Spleen (tissue), 11 donors: Measurements from ENCODE around the gene NFIB. TPM values are rescaled to one million over a fixed set of nuclear protein-coding genes. Genes with fewer than 3 reads are reported as not detected.

Experiments
- DNase-seq: peaks from one replicate; pipeline ENCODE4 v3.0.0-alpha.2; 2020
- H3K27ac ChIP-seq, 8 donors: fragments of 200-600 bp; sonication (generic) in 7 of 8; 1 replicate in 4 of 8; 2 replicates in 4 of 8; pipeline versions ENCODE4 v1.5.0 to v1.8.0; 2016 to 2021; ENCODE audit warnings: inconsistent platforms in 4 of 8, mild to moderate bottlenecking in 4 of 8, moderate library complexity in 1 of 8
- H3K27me3 ChIP-seq, 7 donors: fragments of 200-600 bp; sonication (generic) in 6 of 7; replicated peaks in 1 of 7; 1 replicate in 4 of 7; 2 replicates in 3 of 7; pipeline versions ENCODE4 v1.5.0 to v1.8.0; 2016 to 2021; ENCODE audit warnings: inconsistent platforms in 3 of 7, mild to moderate bottlenecking in 1 of 7
- H3K36me3 ChIP-seq, 6 donors: fragments of 200-600 bp; sonication (generic) in 5 of 6; 1 replicate in 4 of 6; 2 replicates in 2 of 6; pipeline versions ENCODE4 v1.5.0 to v1.8.0; 2016 to 2021; ENCODE audit warnings: inconsistent platforms in 2 of 6
- H3K4me1 ChIP-seq, 6 donors: fragments of 200-600 bp; sonication (generic) in 5 of 6; 1 replicate in 3 of 6; 2 replicates in 3 of 6; pipeline versions ENCODE4 v1.5.0 to v1.8.0; 2016 to 2021; ENCODE audit warnings: inconsistent platforms in 3 of 6
- H3K4me3 ChIP-seq, 8 donors: fragments of 200-600 bp; sonication (generic) in 7 of 8; 1 replicate in 4 of 8; 2 replicates in 4 of 8; pipeline versions ENCODE4 v1.5.0 to v1.8.0; 2016 to 2021; ENCODE audit warnings: inconsistent platforms in 4 of 8, mild to moderate bottlenecking in 4 of 8, moderate library complexity in 2 of 8
- H3K9me3 ChIP-seq, 8 donors: fragments of 200-600 bp; sonication (generic) in 7 of 8; 1 replicate in 4 of 8; 2 replicates in 4 of 8; pipeline versions ENCODE4 v1.5.0 to v1.8.0; 2016 to 2021; ENCODE audit warnings: inconsistent platforms in 4 of 8
- POLR2A ChIP-seq, 3 donors: fragments of 450-650 bp; IDR thresholded peaks; one replicate each; pipeline ENCODE4 v1.5.1; 2017; ENCODE audit warnings: antibody characterized with exemption in 3 of 3, mild to moderate bottlenecking in 1 of 3
- POLR2AphosphoS5 ChIP-seq, 3 donors: sonication (generic); formaldehyde crosslinking; IDR thresholded peaks; one replicate each; pipeline ENCODE4 v1.5.1; 2017; ENCODE audit warnings: antibody characterized with exemption in 3 of 3
- WGBS, 5 donors: extraction: QIAGEN DNeasy Blood & Tissue Kit in 3 of 5; methylation state at CpG; one replicate each; pipeline versions ENCODE4 v1.1.5 to v1.1.7; 2013 to 2018; 5-methylcytosine and 5-hydroxymethylcytosine counted together
- intact Hi-C: fragments of 100-400 bp; cut with DNase I; formaldehyde crosslinking; loops from one replicate; pipeline ENCODE4 v1.15.0; 2023; ENCODE audit warnings: low total_unique reads
- polyA plus RNA-seq, 3 donors: library from polyadenylated mRNA; stranded (reverse); fragments of 200-250 nt; gene quantifications; one replicate each; pipeline ENCODE4 v1.2.1, GENCODE V29; 2013
- total RNA-seq, 7 donors: library from RNA; depleted of rRNA in 3 of 7; stranded (reverse); fragments of >200 nt in 3 of 7; fragmentation: NEBNext Ultra II Directional in 4 of 7; extraction: Animal tissue kit (Norgen Biotek cat#: 25700) in 4 of 7; gene quantifications; one replicate each; pipeline versions ENCODE4 v1.1.0 to v1.2.1, GENCODE V29; 2016 to 2021
- TF ChIP-seq, protein P1 (sequence below), 11 experiments: fragments of 200-600 bp in 7 of 11; fragments of 450-650 bp in 4 of 11; sonication (generic) in 4 of 11; IDR thresholded peaks in 8 of 11; conservative IDR thresholded peaks in 3 of 11; 1 replicate in 7 of 11; 2 replicates in 4 of 11; pipeline versions ENCODE4 v1.4.0 to v1.8.0; 2016 to 2021; ENCODE audit warnings: antibody characterized with exemption in 11 of 11, inconsistent platforms in 4 of 11, mild to moderate bottlenecking in 1 of 11
- donor health status: healthy with polysubstance abuse.
- donor health status: DM: no; HTN: no; CAD: no; lungs with moderate emphysema.
- donor health status: DM: no; HTN: no; CAD: no.
- donor health status: Bipolar disorder and iron deficiency.
- donor health status: healthy.
- donor health status: DM: no; HTN: no; CAD: no.
- donor health status: DM: yes; HTN: yes; CAD: no.

The NFIB gene
- total and polyA plus RNA-seq, 10 donors = 3.6 to 96.8 (median 48.4) TPM

- Histone ChIP-seq H3K27me3 (peaks cover 0 to 29% (median 0%) of the 10 kb centered on the region in 7 donors), H3K9me3 (no peaks in the 10 kb centered on the region), H3K27ac (no peak overlapping the region), H3K36me3 (peaks cover 0 to 8% (median 0%) of the 10 kb centered on the region in 6 donors), H3K4me3 (no peak overlapping the region), H3K4me1 (peaks cover 0 to 28% (median 12%) of the 10 kb centered on the region in 6 donors)
- no peak for DNase-seq
- intact Hi-C loops = no loop called here
- WGBS, 5 donors = 90 to 94% (median 93%) methylated on average over 26 of the region's 26 CpGs
- TF ChIP-seq POLR2AphosphoS5 (IDR thresholded peaks at IDR 0.05) = no peak
- no peak for TF ChIP-seq POLR2A (IDR thresholded peaks at IDR 0.05)
- TF ChIP-seq, protein P1, sequence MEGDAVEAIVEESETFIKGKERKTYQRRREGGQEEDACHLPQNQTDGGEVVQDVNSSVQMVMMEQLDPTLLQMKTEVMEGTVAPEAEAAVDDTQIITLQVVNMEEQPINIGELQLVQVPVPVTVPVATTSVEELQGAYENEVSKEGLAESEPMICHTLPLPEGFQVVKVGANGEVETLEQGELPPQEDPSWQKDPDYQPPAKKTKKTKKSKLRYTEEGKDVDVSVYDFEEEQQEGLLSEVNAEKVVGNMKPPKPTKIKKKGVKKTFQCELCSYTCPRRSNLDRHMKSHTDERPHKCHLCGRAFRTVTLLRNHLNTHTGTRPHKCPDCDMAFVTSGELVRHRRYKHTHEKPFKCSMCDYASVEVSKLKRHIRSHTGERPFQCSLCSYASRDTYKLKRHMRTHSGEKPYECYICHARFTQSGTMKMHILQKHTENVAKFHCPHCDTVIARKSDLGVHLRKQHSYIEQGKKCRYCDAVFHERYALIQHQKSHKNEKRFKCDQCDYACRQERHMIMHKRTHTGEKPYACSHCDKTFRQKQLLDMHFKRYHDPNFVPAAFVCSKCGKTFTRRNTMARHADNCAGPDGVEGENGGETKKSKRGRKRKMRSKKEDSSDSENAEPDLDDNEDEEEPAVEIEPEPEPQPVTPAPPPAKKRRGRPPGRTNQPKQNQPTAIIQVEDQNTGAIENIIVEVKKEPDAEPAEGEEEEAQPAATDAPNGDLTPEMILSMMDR (IDR thresholded peaks at IDR 0.05 in 8 of 11, conservative IDR thresholded peaks at IDR 0.05 in 3 of 11) = no peak
Measured at GRCh38 chr9:14306672-14307660, 7.0 kb downstream of the NFIB start.

GRCh38 chr9:14306188-14306587 is 7.8 kb downstream of the NFIB start:
- 92 to 96% (median 94%) methylated on average over 6 of the region's 6 CpGs for WGBS, 5 donors
- DNase-seq = no peak
- H3K27me3 ChIP-seq = peaks cover 0 to 24% (median 0%) of the 10 kb centered on the region in 7 donors
- intact Hi-C loops = no loop called here
- H3K4me3 ChIP-seq = no peak overlapping the region
- H3K9me3 ChIP-seq = no peaks in the 10 kb centered on the region
- H3K4me1 ChIP-seq = peaks cover 0 to 30% (median 13%) of the 10 kb centered on the region in 6 donors
- peaks cover 0 to 8% (median 0%) of the 10 kb centered on the region in 6 donors for H3K36me3 ChIP-seq
- H3K27ac ChIP-seq = no peak overlapping the region
- TF ChIP-seq POLR2AphosphoS5 (IDR thresholded peaks at IDR 0.05) = no peak
- TF ChIP-seq, protein P1 (IDR thresholded peaks at IDR 0.05 in 8 of 11, conservative IDR thresholded peaks at IDR 0.05 in 3 of 11) = no peak
- no peak for TF ChIP-seq POLR2A (IDR thresholded peaks at IDR 0.05)

GRCh38 chr9:14304259-14304658 is 9.7 kb downstream of the NFIB start:
- Histone ChIP-seq H3K4me1 (peaks cover 0 to 25% (median 6%) of the 10 kb centered on the region in 6 donors), H3K4me3 (no peak overlapping the region), H3K27ac (no peak overlapping the region), H3K9me3 (no peaks in the 10 kb centered on the region), H3K27me3 (peaks cover 0 to 13% (median 0%) of the 10 kb centered on the region in 7 donors), H3K36me3 (peaks cover 0 to 8% (median 0%) of the 10 kb centered on the region in 6 donors)
- TF ChIP-seq POLR2A (IDR thresholded peaks at IDR 0.05) (no peak), POLR2AphosphoS5 (IDR thresholded peaks at IDR 0.05) (no peak)
- TF ChIP-seq, protein P1 (IDR thresholded peaks at IDR 0.05 in 8 of 11, conservative IDR thresholded peaks at IDR 0.05 in 3 of 11) = no peak
- intact Hi-C loops = no loop called here
- 79 to 85% (median 83%) methylated on average over 3 of the region's 3 CpGs for WGBS, 5 donors
- no peak for DNase-seq

GRCh38 chr9:14303521-14303920 is 10.4 kb downstream of the NFIB start:
- H3K27ac ChIP-seq = no peak overlapping the region
- H3K4me3 ChIP-seq = no peak overlapping the region
- WGBS, 5 donors = 89 to 96% (median 91%) methylated on average over 9 of the region's 9 CpGs
- intact Hi-C loops = no loop called here
- peaks cover 0 to 19% (median 0%) of the 10 kb centered on the region in 7 donors for H3K27me3 ChIP-seq
- H3K4me1 ChIP-seq = peaks cover 0 to 22% (median 5%) of the 10 kb centered on the region in 6 donors
- TF ChIP-seq, protein P1 (IDR thresholded peaks at IDR 0.05 in 8 of 11, conservative IDR thresholded peaks at IDR 0.05 in 3 of 11) = no peak
- TF ChIP-seq POLR2AphosphoS5 (IDR thresholded peaks at IDR 0.05) (no peak), POLR2A (IDR thresholded peaks at IDR 0.05) (no peak)
- no peaks in the 10 kb centered on the region for H3K9me3 ChIP-seq
- peaks cover 0 to 8% (median 0%) of the 10 kb centered on the region in 6 donors for H3K36me3 ChIP-seq
- no peak for DNase-seq
